ENCODE data around the gene SCD.

Gene SCD

GRCh38 chr10:100401631-100402328, 54.7 kb downstream of the SCD start:
- no peak for DNase-seq

- no peak for DNase-seq
Observed at GRCh38 chr10:100403734-100404133, 56.7 kb downstream of the SCD start.

GRCh38 chr10:100413173-100413572, 66.1 kb downstream of the SCD start:
- DNase-seq: no peak
